HG02642 (cell line): ENCODE data around the gene FAM240A.

Source experiments
- ATAC-seq: cut with Tn5 transposase; IDR thresholded peaks from one replicate; pipeline ENCODE4 v1.9.1; 2021; ENCODE audit warnings: mild to moderate bottlenecking; ENCODE audit not compliant: unreplicated experiment, poor library complexity

Gene FAM240A

GRCh38 chr3:46660003-46660402 is 47.7 kb downstream of the FAM240A start:
- no peak for ATAC-seq

- ATAC-seq: no peak
Observed at GRCh38 chr3:46660543-46661523, 48.5 kb downstream of the FAM240A start.

- ATAC-seq: no peak
Observed at GRCh38 chr3:46661776-46662766, 49.7 kb downstream of the FAM240A start.

GRCh38 chr3:46662771-46663551 is 50.6 kb downstream of the FAM240A start:
- ATAC-seq: no peak

- ATAC-seq: no peak
Observed at GRCh38 chr3:46663591-46664135, 51.3 kb downstream of the FAM240A start.

GRCh38 chr3:46664188-46664970 is 52.1 kb downstream of the FAM240A start:
- ATAC-seq: no peak

- no peak for ATAC-seq
Observed at GRCh38 chr3:46664971-46665762, 52.8 kb downstream of the FAM240A start.

GRCh38 chr3:46665763-46666452 is 53.6 kb downstream of the FAM240A start:
- ATAC-seq: no peak

GRCh38 chr3:46666453-46666845 is 54.1 kb downstream of the FAM240A start:
- no peak for ATAC-seq

GRCh38 chr3:46667061-46667621 is 54.8 kb downstream of the FAM240A start:
- no peak for ATAC-seq

GRCh38 chr3:46667657-46668056 is 55.3 kb downstream of the FAM240A start:
- no peak for ATAC-seq

GRCh38 chr3:46668116-46668515 is 55.8 kb downstream of the FAM240A start:
- ATAC-seq: no peak

- no peak for ATAC-seq
Observed at GRCh38 chr3:46668591-46668990, 56.3 kb downstream of the FAM240A start.

- no peak for ATAC-seq
Observed at GRCh38 chr3:46669191-46669999, 57.1 kb downstream of the FAM240A start.

GRCh38 chr3:46670000-46670890 is 57.9 kb downstream of the FAM240A start:
- no peak for ATAC-seq
